NT2/D1 (cell line): ENCODE results near the gene BMPR1A.

ENCODE experiments used
- SUZ12 ChIP-seq: IDR thresholded peaks from 2 replicates; pipeline ENCODE4 v1.6.1; 2011; ENCODE audit not compliant: insufficient read length, insufficient read depth; ENCODE audit errors: extremely low read depth
- ZNF274 ChIP-seq: IDR thresholded peaks from 2 replicates; pipeline ENCODE4 v1.6.1; 2011; ENCODE audit warnings: mild to moderate bottlenecking, low read depth, low read length

- no peak for TF ChIP-seq SUZ12
- no peak for TF ChIP-seq ZNF274
Measured at GRCh38 chr10:86757113-86757972, 924 bp downstream of the BMPR1A start.
